ENCODE data around the gene CAPN7.

DNA sequence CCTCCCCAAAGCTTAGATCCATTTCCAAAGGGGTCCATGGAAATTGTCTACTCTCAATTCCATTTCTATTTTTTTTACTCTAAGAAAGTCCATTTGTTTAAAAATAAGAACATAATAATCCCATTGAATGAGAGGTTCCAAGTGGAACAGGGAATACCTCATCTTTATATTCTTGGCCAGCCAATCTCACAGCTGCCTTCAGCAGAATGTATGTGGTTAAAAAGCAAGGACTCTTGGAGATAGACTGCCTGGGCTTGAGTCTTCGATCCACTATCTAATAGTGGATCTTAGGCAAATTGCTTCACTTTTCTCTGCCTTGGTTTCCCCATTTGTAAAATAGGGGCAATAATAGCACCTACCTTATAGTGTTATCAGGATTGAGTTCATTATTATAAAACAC lies 24.5 kb upstream of the CAPN7 start:
- no peak for TF ChIP-seq CSDC2 (CRISPR knock-in tag; IDR thresholded peaks at IDR 0.05)
- TF ChIP-seq BACH2 (CRISPR knock-in tag; IDR thresholded peaks at IDR 0.05; ENCODE audit: borderline replicate concordance): no peak
- no peak for TF ChIP-seq ZFP30 (CRISPR knock-in tag; IDR thresholded peaks at IDR 0.05)
- TF ChIP-seq, protein P1, sequence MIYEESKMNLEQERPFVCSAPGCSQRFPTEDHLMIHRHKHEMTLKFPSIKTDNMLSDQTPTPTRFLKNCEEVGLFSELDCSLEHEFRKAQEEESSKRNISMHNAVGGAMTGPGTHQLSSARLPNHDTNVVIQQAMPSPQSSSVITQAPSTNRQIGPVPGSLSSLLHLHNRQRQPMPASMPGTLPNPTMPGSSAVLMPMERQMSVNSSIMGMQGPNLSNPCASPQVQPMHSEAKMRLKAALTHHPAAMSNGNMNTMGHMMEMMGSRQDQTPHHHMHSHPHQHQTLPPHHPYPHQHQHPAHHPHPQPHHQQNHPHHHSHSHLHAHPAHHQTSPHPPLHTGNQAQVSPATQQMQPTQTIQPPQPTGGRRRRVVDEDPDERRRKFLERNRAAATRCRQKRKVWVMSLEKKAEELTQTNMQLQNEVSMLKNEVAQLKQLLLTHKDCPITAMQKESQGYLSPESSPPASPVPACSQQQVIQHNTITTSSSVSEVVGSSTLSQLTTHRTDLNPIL (CRISPR knock-in tag; IDR thresholded peaks at IDR 0.05; ENCODE audit: low read depth): no peak
- no peak for TF ChIP-seq TOX (CRISPR knock-in tag; IDR thresholded peaks at IDR 0.05; ENCODE audit: borderline replicate concordance)
- TF ChIP-seq ZNF70 (CRISPR knock-in tag; IDR thresholded peaks at IDR 0.05): no peak
- TF ChIP-seq TCF4 (CRISPR knock-in tag; IDR thresholded peaks at IDR 0.05; ENCODE audit: borderline replicate concordance): no peak
- no peak for TF ChIP-seq ISL1 (CRISPR knock-in tag; IDR thresholded peaks at IDR 0.05)
- TF ChIP-seq ZNF565 (CRISPR knock-in tag; conservative IDR thresholded peaks at IDR 0.05; ENCODE audit: low read depth): no peak
- TF ChIP-seq RARB (CRISPR knock-in tag; IDR thresholded peaks at IDR 0.05): no peak
- no peak for TF ChIP-seq ARNTL (CRISPR knock-in tag; IDR thresholded peaks at IDR 0.05; ENCODE audit: borderline replicate concordance, low read depth)

Measured in SK-N-SH treated with all-trans-retinoic acid at 6 μM for 48 hours (cell line).